ENCODE results near the gene NAALADL2. TPM values are rescaled to one million over a fixed set of nuclear protein-coding genes. Genes with fewer than 3 reads are reported as not detected.
"Not testable (repeated sequence)": the region's sequence is repeated elsewhere in the genome, so short reads cannot be mapped to it uniquely, and the experiment has no call there.

The NAALADL2 gene
- polyA plus RNA-seq, 1 donor = 6.5 TPM

GRCh38 chr3:175526609-175527280 lies 667.6 kb downstream of the NAALADL2 start:
- no peaks in the 10 kb centered on the region for H3K27me3 ChIP-seq (ENCODE audit: control insufficient read depth, insufficient read depth, low read length)
- H3K36me3 ChIP-seq (ENCODE audit: control insufficient read depth, insufficient read depth, low read length) = no peaks in the 10 kb centered on the region
- DNase-seq = no peak
- H3K4me3 ChIP-seq (ENCODE audit: low read length) = peak overlapping the region; percentile 14
- no peaks in the 10 kb centered on the region for H3K4me1 ChIP-seq (ENCODE audit: control insufficient read depth, insufficient read depth, low read length)
- H3K9me3 ChIP-seq (ENCODE audit: control insufficient read depth, low read depth, low read length) = no peaks in the 10 kb centered on the region
- H3K27ac ChIP-seq (ENCODE audit: low read length) = no peak overlapping the region
- WGBS (ENCODE audit: insufficient coverage, low lambda C conversion rate) = no CpG with 5 or more reads among the region's 4 CpGs

GRCh38 chr3:175528693-175529092 lies 669.6 kb downstream of the NAALADL2 start:
- H3K9me3 ChIP-seq (ENCODE audit: control insufficient read depth, low read depth, low read length); H3K27me3 ChIP-seq (ENCODE audit: control insufficient read depth, insufficient read depth, low read length); H3K4me3 ChIP-seq (ENCODE audit: low read length); DNase-seq; H3K36me3 ChIP-seq (ENCODE audit: control insufficient read depth, insufficient read depth, low read length); H3K27ac ChIP-seq (ENCODE audit: low read length); H3K4me1 ChIP-seq (ENCODE audit: control insufficient read depth, insufficient read depth, low read length): not testable (repeated sequence)
- WGBS (ENCODE audit: insufficient coverage, low lambda C conversion rate) = 80% methylated on average over 1 of the region's 2 CpGs

GRCh38 chr3:175535351-175535750 lies 676.2 kb downstream of the NAALADL2 start:
- DNase-seq = no peak
- Histone ChIP-seq H3K9me3 (ENCODE audit: control insufficient read depth, low read depth, low read length) (no peaks in the 10 kb centered on the region), H3K36me3 (ENCODE audit: control insufficient read depth, insufficient read depth, low read length) (no peaks in the 10 kb centered on the region), H3K27ac (ENCODE audit: low read length) (no peak overlapping the region), H3K4me3 (ENCODE audit: low read length) (no peak overlapping the region), H3K4me1 (ENCODE audit: control insufficient read depth, insufficient read depth, low read length) (no peaks in the 10 kb centered on the region), H3K27me3 (ENCODE audit: control insufficient read depth, insufficient read depth, low read length) (no peaks in the 10 kb centered on the region)
- no CpG with 5 or more reads among the region's 2 CpGs for WGBS (ENCODE audit: insufficient coverage, low lambda C conversion rate)

- no peaks in the 10 kb centered on the region for H3K27me3 ChIP-seq (ENCODE audit: control insufficient read depth, insufficient read depth, low read length)
- no peak overlapping the region for H3K27ac ChIP-seq (ENCODE audit: low read length)
- no peak overlapping the region for H3K4me3 ChIP-seq (ENCODE audit: low read length)
- no peaks in the 10 kb centered on the region for H3K36me3 ChIP-seq (ENCODE audit: control insufficient read depth, insufficient read depth, low read length)
- DNase-seq = no peak
- WGBS (ENCODE audit: insufficient coverage, low lambda C conversion rate) = 100% methylated on average over 2 of the region's 4 CpGs
- H3K4me1 ChIP-seq (ENCODE audit: control insufficient read depth, insufficient read depth, low read length) = no peaks in the 10 kb centered on the region
- peaks cover 5% of the 10 kb centered on the region for H3K9me3 ChIP-seq (ENCODE audit: control insufficient read depth, low read depth, low read length)
Measured at GRCh38 chr3:175546115-175546514, 687.0 kb downstream of the NAALADL2 start.

- 100% methylated on average over 1 of the region's 1 CpG for WGBS (ENCODE audit: insufficient coverage, low lambda C conversion rate)
Measured at GRCh38 chr3:175552929-175553328, 693.8 kb downstream of the NAALADL2 start.

GRCh38 chr3:175554801-175555200 lies 695.7 kb downstream of the NAALADL2 start:
- no peak overlapping the region for H3K4me3 ChIP-seq (ENCODE audit: low read length)
- no peaks in the 10 kb centered on the region for H3K36me3 ChIP-seq (ENCODE audit: control insufficient read depth, insufficient read depth, low read length)
- no peak for DNase-seq
- H3K27me3 ChIP-seq (ENCODE audit: control insufficient read depth, insufficient read depth, low read length) = no peaks in the 10 kb centered on the region
- H3K27ac ChIP-seq (ENCODE audit: low read length) = no peak overlapping the region
- no peaks in the 10 kb centered on the region for H3K4me1 ChIP-seq (ENCODE audit: control insufficient read depth, insufficient read depth, low read length)
- no peaks in the 10 kb centered on the region for H3K9me3 ChIP-seq (ENCODE audit: control insufficient read depth, low read depth, low read length)

More at GRCh38 chr3:175552929-175553328, 693.8 kb downstream of the NAALADL2 start:
- Histone ChIP-seq H3K9me3 (ENCODE audit: control insufficient read depth, low read depth, low read length) (no peaks in the 10 kb centered on the region), H3K27ac (ENCODE audit: low read length) (no peak overlapping the region), H3K4me3 (ENCODE audit: low read length) (no peak overlapping the region), H3K27me3 (ENCODE audit: control insufficient read depth, insufficient read depth, low read length) (no peaks in the 10 kb centered on the region), H3K36me3 (ENCODE audit: control insufficient read depth, insufficient read depth, low read length) (no peaks in the 10 kb centered on the region), H3K4me1 (ENCODE audit: control insufficient read depth, insufficient read depth, low read length) (no peaks in the 10 kb centered on the region)
- no peak for DNase-seq

GRCh38 chr3:175558261-175558660 lies 699.1 kb downstream of the NAALADL2 start:
- Histone ChIP-seq H3K4me1 (ENCODE audit: control insufficient read depth, insufficient read depth, low read length) (no peaks in the 10 kb centered on the region), H3K4me3 (ENCODE audit: low read length) (no peak overlapping the region), H3K27me3 (ENCODE audit: control insufficient read depth, insufficient read depth, low read length) (no peaks in the 10 kb centered on the region), H3K9me3 (ENCODE audit: control insufficient read depth, low read depth, low read length) (no peaks in the 10 kb centered on the region), H3K36me3 (ENCODE audit: control insufficient read depth, insufficient read depth, low read length) (no peaks in the 10 kb centered on the region), H3K27ac (ENCODE audit: low read length) (no peak overlapping the region)
- WGBS (ENCODE audit: insufficient coverage, low lambda C conversion rate) = 100% methylated on average over 1 of the region's 1 CpG
- DNase-seq = no peak

- no peak for DNase-seq
- H3K9me3 ChIP-seq (ENCODE audit: control insufficient read depth, low read depth, low read length) = no peaks in the 10 kb centered on the region
- no peaks in the 10 kb centered on the region for H3K4me1 ChIP-seq (ENCODE audit: control insufficient read depth, insufficient read depth, low read length)
- no peaks in the 10 kb centered on the region for H3K36me3 ChIP-seq (ENCODE audit: control insufficient read depth, insufficient read depth, low read length)
- H3K4me3 ChIP-seq (ENCODE audit: low read length) = no peak overlapping the region
- H3K27me3 ChIP-seq (ENCODE audit: control insufficient read depth, insufficient read depth, low read length) = no peaks in the 10 kb centered on the region
- no peak overlapping the region for H3K27ac ChIP-seq (ENCODE audit: low read length)
Measured at GRCh38 chr3:175564363-175564762, 705.2 kb downstream of the NAALADL2 start.

- Histone ChIP-seq H3K27ac (ENCODE audit: low read length) (no peak overlapping the region), H3K27me3 (ENCODE audit: control insufficient read depth, insufficient read depth, low read length) (no peaks in the 10 kb centered on the region), H3K9me3 (ENCODE audit: control insufficient read depth, low read depth, low read length) (no peaks in the 10 kb centered on the region), H3K4me1 (ENCODE audit: control insufficient read depth, insufficient read depth, low read length) (no peaks in the 10 kb centered on the region), H3K4me3 (ENCODE audit: low read length) (no peak overlapping the region), H3K36me3 (ENCODE audit: control insufficient read depth, insufficient read depth, low read length) (no peaks in the 10 kb centered on the region)
- DNase-seq = no peak
Measured at GRCh38 chr3:175571096-175571495, 712.0 kb downstream of the NAALADL2 start.

GRCh38 chr3:175573226-175573625 lies 714.1 kb downstream of the NAALADL2 start:
- Histone ChIP-seq H3K9me3 (ENCODE audit: control insufficient read depth, low read depth, low read length) (no peaks in the 10 kb centered on the region), H3K27ac (ENCODE audit: low read length) (no peak overlapping the region), H3K27me3 (ENCODE audit: control insufficient read depth, insufficient read depth, low read length) (no peaks in the 10 kb centered on the region), H3K36me3 (ENCODE audit: control insufficient read depth, insufficient read depth, low read length) (no peaks in the 10 kb centered on the region), H3K4me3 (ENCODE audit: low read length) (no peak overlapping the region), H3K4me1 (ENCODE audit: control insufficient read depth, insufficient read depth, low read length) (no peaks in the 10 kb centered on the region)
- 80% methylated on average over 1 of the region's 2 CpGs for WGBS (ENCODE audit: insufficient coverage, low lambda C conversion rate)
- no peak for DNase-seq

GRCh38 chr3:175580318-175580717 lies 721.2 kb downstream of the NAALADL2 start:
- Histone ChIP-seq H3K9me3 (ENCODE audit: control insufficient read depth, low read depth, low read length) (no peaks in the 10 kb centered on the region), H3K27me3 (ENCODE audit: control insufficient read depth, insufficient read depth, low read length) (no peaks in the 10 kb centered on the region), H3K36me3 (ENCODE audit: control insufficient read depth, insufficient read depth, low read length) (no peaks in the 10 kb centered on the region), H3K4me3 (ENCODE audit: low read length) (no peak overlapping the region), H3K4me1 (ENCODE audit: control insufficient read depth, insufficient read depth, low read length) (no peaks in the 10 kb centered on the region), H3K27ac (ENCODE audit: low read length) (no peak overlapping the region)
- WGBS (ENCODE audit: insufficient coverage, low lambda C conversion rate) = 43% methylated on average over 1 of the region's 1 CpG
- DNase-seq = no peak

Measured in large intestine (tissue), 3 donors.